NCI-H82 (cell line): ENCODE results near the gene ZNF618.
A peak's percentile ranks its signal among the peaks of the same experiment; 100 is the strongest.

Source experiments
- DNase-seq: peaks from one replicate; lab custom pipeline; 2025; lab: John Stamatoyannopoulos, UW

The ZNF618 gene

DNA sequence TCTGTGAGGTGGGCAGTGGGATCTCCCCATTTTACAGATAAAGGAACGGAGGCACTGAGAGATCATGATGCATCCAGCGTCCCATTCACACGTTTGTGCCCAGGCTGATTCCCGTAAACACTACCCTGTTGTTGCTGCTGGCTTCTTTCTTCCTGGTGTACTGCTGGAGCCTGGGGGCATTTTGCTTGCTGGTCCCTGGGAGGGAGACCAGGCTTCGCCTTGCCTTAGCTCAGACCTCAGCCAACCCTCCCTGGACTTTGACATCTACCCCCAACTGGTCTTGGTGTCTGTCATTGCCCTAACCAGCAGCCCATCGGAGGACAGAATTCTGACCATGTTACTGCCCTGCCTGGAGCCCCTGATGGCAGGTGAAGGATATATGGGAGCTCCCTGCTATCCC lies 82.4 kb downstream of the ZNF618 start:
- DNase-seq, result no peak

DNA sequence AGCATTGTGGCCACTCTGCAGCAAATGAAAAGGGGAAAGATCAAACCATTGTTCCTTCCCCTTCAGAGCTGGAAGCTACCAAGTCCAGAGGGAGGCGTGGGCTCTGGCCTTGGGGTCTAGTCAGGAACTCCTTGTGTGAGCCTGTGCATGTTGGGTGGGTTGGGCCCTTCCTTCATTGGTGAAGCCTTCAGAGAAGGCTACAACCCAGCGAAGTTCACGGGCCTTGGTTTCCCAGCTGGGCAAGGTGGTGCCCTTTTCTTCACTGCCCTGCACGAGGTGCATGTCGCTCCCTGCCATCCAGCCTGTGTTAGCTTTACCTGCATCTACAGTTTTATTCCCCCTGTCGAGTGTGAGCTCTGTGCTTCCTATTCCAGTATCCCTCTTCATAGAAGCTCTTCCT lies 84.7 kb downstream of the ZNF618 start:
- no peak for DNase-seq

- no peak for DNase-seq
Measured at GRCh38 chr9:113962396-113962795, 86.3 kb downstream of the ZNF618 start.

- peak; percentile 72 for DNase-seq
Measured at GRCh38 chr9:113963017-113963620, 87.0 kb downstream of the ZNF618 start.

GRCh38 chr9:113963696-113964494 lies 87.8 kb downstream of the ZNF618 start:
- no peak for DNase-seq

DNA sequence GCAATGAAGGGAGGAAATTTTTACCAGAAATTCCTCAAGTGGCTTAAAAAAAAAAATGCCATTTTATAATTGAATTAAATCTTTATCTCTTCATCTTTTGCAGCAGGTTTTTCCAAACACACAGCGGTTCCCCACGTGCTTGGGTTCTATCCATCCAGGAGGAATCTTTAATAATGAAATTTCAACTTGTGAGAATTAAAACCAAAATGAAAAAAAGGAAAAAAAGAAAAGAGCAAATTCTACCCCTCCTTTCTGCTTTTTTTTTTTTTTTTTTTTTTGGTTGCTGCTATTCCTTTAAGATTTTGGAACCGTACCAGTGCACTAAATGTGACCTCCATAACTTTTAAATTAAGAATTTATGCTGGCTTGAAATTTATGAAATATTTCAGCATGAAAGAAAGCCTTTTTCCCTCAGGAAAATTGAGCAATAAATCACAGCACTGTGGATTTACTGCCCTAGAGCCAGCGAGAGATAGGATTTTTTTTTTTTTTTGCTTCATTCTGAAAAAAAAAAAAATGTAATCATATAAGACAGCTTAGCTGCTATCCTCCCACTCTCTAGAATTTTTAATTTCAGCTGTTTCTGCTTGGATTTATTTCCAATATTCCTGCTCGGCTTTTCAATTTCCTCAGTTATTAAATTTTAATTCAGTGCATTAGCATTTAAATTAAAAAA lies 88.5 kb downstream of the ZNF618 start:
- DNase-seq, result no peak

- DNase-seq, result no peak
Measured at GRCh38 chr9:113966394-113966793, 90.3 kb downstream of the ZNF618 start.

DNA sequence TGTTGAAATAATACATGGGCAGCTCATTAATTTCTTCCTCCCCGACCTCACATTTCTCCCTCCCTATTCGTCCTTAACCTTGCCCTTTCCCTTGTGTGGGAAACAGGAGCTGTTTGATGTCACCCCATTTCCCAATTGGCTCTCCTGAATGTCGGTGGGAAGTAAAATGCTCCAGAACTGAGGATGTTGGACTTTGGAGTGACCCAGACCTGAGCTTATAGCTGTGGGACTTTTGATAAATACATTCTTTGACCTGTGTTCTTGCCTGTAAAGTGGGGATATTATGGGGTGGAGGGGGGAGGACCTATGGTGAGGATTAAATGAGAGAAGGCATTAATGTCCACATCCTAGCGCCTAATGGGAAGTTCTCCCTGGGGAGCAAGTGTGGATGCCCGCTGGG lies 91.3 kb downstream of the ZNF618 start:
- DNase-seq, result peak; percentile 40

DNA sequence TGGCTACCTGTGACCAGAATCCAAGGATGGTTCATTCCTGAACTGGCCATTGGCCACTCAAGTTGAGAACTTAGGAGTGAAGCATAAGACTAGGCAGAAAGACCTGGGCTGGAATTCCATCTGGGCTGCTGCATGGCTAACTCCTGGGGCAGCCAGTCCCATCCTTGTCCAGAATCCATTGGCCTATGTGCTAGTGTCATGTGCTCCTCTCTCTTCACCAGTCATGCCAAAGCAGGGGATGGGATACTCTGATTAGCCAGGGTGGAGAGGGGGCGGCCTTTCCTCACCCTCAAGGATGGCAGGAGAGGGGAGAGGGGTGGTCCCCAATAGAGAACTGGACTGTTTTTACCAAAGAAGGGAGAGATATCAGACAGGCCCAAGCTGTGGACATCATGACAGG lies 93.2 kb downstream of the ZNF618 start:
- no peak for DNase-seq

DNA sequence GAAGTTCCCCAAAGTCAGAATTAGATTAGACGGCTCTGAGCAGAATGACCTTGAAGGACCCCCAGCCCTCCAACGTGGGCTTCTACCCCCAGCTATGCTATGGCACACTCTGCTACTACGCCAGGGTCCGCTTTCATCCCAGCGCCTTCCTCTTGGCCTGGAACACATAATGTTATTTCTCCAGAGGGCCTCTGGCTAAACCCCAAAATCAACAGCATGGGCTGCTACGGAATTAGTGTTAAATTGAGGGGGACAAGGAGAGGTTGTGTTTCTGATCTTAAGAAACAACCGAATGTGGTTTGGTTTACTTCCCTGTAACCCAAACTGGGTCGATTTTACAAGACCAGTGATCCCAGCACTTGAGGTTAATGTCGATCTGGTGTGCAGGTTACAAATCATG lies 97.1 kb downstream of the ZNF618 start:
- DNase-seq, result no peak

- DNase-seq, result no peak
Measured at GRCh38 chr9:113973963-113974413, 97.9 kb downstream of the ZNF618 start.

GRCh38 chr9:113976915-113977314 lies 100.8 kb downstream of the ZNF618 start:
- DNase-seq, result no peak

GRCh38 chr9:113978725-113979342 lies 102.7 kb downstream of the ZNF618 start:
- no peak for DNase-seq

DNA sequence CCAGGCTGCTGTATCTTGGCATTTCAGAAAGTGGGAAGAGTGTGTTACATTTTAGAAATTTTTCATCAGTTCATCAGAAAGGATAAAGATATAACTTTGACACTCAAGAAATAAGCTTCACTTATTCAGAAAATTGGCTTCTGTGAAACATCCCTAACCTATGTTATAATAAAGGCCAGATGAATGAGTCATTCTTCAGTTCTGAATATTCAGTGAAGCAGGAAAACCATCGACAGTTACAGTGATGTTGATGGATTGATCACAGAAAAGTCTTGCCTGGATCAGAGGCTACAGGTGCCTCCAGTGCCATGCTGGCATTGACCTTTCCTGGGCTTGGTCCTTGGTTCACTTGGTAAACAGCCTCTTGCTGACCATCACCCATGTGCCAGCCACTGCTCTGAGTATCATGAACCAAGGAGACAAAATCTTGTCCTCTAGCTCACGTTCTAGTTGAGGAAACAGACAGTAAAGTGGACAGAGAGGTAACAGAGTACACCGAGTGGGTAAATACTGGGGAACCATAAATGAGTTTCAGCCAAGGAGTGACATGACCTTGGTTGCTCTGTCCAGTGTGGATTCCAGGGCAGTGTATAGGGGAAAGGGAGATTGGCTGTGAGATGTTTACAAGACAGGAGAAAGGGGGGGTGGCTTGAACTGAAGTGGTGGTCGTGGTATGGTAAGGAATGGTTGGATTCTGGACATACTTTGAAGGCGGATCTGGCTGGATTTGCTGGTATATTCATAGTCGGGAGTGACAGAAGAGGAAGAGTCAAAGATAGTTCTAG lies 103.4 kb downstream of the ZNF618 start:
- no peak for DNase-seq

DNA sequence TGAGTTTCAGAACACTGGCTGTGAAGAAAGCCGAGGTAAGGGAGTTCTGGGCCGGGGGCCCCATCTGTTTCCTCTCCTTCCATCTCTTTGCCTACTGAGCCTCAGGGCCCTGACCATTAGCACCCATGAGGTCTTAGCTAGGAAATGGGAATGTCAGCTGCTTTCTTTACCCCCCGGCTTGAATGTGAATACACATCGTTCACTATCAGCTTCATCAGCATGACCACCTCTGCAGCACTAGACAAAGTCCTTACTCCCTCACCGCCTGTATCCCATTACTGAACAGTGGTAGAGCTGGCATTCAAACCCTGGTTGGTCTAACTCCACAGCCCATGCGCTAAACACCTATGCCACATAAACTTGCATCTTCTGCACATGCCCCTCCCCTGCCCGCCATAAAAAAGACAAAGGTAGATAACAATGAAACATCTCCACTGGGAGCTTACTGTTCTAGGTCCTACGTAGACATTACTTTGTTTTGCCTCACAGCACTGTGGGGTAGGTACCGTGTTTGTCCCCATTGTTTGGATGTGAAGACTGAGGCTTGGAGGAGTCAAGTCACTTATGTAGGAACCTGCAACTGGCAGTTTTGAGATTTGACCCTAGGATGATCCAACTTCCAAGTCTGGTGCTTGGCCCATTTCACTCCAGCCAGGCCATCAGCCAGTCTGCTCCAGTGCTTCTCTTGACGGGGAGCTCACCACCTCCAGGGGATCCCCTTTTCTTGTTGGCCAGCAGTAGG lies 108.7 kb downstream of the ZNF618 start:
- DNase-seq, result no peak

DNA sequence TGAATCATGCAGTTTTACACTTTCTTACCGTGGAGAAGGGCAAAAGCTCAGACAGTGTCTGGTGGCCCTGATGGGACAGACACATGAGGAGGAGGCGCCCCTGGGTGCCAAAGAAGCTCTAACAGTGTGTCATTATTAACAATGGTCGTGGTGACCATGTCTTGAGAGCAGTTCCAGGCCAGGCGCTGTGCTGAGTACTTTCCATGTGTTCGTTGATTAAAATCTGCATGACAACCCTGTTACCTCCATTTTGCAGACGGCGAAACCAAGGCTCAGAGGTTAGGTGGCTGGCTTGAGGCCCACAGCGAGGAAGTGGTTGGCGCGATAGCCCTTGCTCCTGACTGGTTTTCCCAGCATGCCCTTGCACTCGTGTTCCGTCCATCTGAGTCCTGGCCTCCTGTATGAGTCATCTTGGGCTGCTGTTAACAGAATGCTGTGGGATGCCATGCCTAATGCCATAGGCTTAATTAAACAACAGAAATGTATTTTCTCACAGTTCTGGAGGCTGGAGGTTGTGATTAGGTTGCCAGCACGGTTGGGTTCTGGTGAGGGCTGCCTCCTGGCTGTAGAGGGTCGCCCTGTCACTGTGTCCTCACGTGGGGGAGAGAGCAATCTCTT lies 110.0 kb downstream of the ZNF618 start:
- DNase-seq, result no peak

DNA sequence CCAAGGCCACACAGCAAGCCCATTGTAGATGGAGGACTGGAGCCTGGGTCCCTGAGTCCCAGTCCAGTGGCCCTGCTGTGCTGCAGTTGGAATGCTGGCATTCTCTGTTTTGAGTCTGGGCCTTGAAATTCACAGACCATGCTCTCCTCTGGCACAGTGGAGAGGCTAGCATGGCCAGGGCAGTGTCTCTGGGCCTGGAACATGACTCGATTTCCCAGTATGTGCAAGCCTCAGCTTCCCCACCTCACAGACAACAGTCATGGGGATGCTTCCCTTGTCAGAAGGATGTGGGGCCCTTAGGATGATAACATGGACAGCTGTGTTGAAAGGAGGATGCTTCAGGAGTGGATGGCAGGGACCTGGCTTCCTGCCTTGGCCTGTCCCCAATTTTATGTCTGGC lies 110.8 kb downstream of the ZNF618 start:
- no peak for DNase-seq

DNA sequence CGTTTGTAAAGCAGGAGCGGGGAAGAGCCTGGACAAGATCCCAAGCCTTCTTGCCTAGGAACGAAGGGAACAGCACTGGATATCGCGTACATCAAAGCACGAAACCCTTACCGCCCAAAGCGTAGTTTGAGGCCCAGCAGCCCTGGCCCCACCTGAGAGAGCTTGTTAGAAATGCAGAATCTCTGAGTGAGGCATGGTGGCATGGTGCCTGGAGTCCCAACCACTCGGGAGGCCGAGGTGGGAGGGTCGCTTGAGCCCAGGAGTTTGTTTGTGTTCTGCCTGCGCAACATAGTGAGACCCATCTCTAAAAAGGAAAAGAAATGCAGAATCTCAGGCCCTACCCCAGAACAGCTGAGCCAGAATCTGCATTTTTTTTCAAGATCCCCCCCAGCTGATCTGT lies 111.4 kb downstream of the ZNF618 start:
- DNase-seq, result no peak

GRCh38 chr9:113988385-113989016 lies 112.4 kb downstream of the ZNF618 start:
- DNase-seq, result no peak

DNA sequence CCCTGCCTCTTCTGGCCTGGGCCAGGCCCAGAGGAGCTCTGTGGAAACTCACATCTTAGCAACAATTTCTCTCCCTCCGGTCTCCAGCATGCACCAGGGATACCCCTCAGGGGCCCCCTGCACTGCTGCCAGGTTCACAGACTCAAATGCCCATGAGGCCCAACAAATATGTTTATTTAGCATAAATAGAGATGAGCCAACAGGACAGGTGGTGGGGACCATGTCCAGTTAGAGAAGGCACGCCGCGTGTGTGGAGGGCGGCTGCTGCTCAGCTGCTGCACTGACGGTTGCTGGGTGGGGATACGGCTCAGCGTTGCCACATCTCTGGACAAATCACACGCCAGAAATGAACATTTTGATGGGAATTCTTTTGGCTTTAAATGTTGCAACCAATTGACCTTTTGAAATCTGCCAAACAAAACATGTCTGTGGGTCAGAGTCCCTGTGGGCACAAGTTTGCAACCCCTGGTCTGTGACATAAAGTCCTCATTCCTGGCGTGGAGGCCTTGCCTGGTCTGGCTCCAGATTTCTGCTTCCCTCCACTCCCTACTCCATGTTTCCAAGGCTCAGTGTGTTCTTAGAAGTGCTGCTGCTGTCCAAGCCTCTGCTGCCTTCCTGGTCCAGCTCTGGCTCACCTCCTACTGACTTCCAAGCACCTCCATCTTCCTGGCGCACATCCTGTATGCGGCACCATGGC lies 113.1 kb downstream of the ZNF618 start:
- DNase-seq, result no peak
